Urinary bladder (tissue), 4 donors: ENCODE data around the gene TRAF3IP3. TPM values are rescaled to one million over a fixed set of nuclear protein-coding genes. Genes with fewer than 3 reads are reported as not detected.

Source experiments
- DNase-seq: peaks from one replicate; pipeline ENCODE4 v3.0.0-alpha.2; 2015; ENCODE audit errors: extremely low spot score
- H3K27ac ChIP-seq: one replicate; pipeline ENCODE4 v1.5.1; 2013; ENCODE audit warnings: low read depth, mild to moderate bottlenecking, moderate library complexity
- H3K36me3 ChIP-seq: one replicate; pipeline ENCODE4 v1.6.1; 2013; ENCODE audit warnings: mild to moderate bottlenecking, moderate library complexity; ENCODE audit not compliant: insufficient read depth
- H3K4me1 ChIP-seq: one replicate; pipeline ENCODE4 v1.6.1; 2013; ENCODE audit warnings: mild to moderate bottlenecking, moderate library complexity; ENCODE audit not compliant: insufficient read depth
- H3K4me3 ChIP-seq: one replicate; pipeline ENCODE4 v1.5.1; 2013; ENCODE audit warnings: low read depth, low read length
- WGBS: extraction: QIAGEN DNeasy Blood & Tissue Kit; methylation state at CpG from one replicate; pipeline ENCODE4 v1.1.7; 2013; 5-methylcytosine and 5-hydroxymethylcytosine counted together
- polyA plus RNA-seq: library from polyadenylated mRNA; stranded (reverse); fragments of 200-250 nt; gene quantifications from one replicate; pipeline ENCODE4 v1.2.3, GENCODE V29; 2013
- total RNA-seq: library from RNA; depleted of rRNA; stranded (reverse); fragments of >200 nt; gene quantifications from one replicate; pipeline ENCODE4 v1.2.3, GENCODE V29; 2014
- donor health status: healthy with polysubstance abuse.
- donor health status: healthy.

TRAF3IP3 gene
- total and polyA plus RNA-seq, 2 donors: 1.4 to 2.3 TPM

GRCh38 chr1:209723756-209724693 lies 31.8 kb upstream of the TRAF3IP3 start:
- no peaks in the 10 kb centered on the region for H3K36me3 ChIP-seq
- DNase-seq: no peak
- no peaks in the 10 kb centered on the region for H3K4me1 ChIP-seq
- WGBS: 76% methylated on average over 3 of the region's 3 CpGs
- H3K27ac ChIP-seq: no peak overlapping the region
- H3K4me3 ChIP-seq: no peak overlapping the region

GRCh38 chr1:209727286-209727685 lies 28.6 kb upstream of the TRAF3IP3 start:
- Histone ChIP-seq H3K4me3 (no peak overlapping the region), H3K36me3 (no peaks in the 10 kb centered on the region), H3K4me1 (no peaks in the 10 kb centered on the region), H3K27ac (no peak overlapping the region)
- DNase-seq: no peak
- WGBS: 91% methylated on average over 2 of the region's 2 CpGs

DNA sequence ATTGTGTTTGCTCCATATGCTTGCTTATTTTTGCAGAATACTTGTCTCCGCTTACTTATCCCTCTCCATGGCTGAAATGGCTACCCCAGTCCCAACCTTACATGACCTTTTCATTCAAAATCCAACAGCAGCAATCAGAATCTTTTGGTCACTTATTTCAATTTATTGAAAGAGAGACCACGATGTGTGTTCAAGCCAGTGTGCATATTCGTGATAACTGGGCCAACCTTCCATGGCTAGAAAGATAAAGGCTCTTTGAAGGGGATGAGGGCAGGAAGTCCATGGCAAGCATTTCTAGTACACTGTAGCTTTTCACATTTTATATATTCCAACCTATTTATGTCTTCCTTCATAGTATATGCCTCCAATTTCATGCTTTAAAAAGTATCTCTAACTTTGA lies 28.1 kb upstream of the TRAF3IP3 start:
- WGBS: 82% methylated on average over 3 of the region's 3 CpGs

GRCh38 chr1:209728466-209728865 lies 27.4 kb upstream of the TRAF3IP3 start:
- DNase-seq: no peak
- Histone ChIP-seq H3K4me1 (no peaks in the 10 kb centered on the region), H3K27ac (no peak overlapping the region), H3K36me3 (no peaks in the 10 kb centered on the region), H3K4me3 (no peak overlapping the region)
- WGBS: 67% methylated on average over 1 of the region's 1 CpG

More for the DNA sequence above, 28.1 kb upstream of the TRAF3IP3 start:
- Histone ChIP-seq H3K36me3 (no peaks in the 10 kb centered on the region), H3K4me3 (no peak overlapping the region), H3K27ac (no peak overlapping the region), H3K4me1 (no peaks in the 10 kb centered on the region)
- DNase-seq: no peak

- no peaks in the 10 kb centered on the region for H3K4me1 ChIP-seq
- no peaks in the 10 kb centered on the region for H3K36me3 ChIP-seq
- H3K27ac ChIP-seq: no peak overlapping the region
- WGBS: 72% methylated on average over 1 of the region's 1 CpG
- DNase-seq: no peak
- H3K4me3 ChIP-seq: no peak overlapping the region
These were observed 26.4 kb upstream of the TRAF3IP3 start for GRCh38 chr1:209729436-209729835.

DNA sequence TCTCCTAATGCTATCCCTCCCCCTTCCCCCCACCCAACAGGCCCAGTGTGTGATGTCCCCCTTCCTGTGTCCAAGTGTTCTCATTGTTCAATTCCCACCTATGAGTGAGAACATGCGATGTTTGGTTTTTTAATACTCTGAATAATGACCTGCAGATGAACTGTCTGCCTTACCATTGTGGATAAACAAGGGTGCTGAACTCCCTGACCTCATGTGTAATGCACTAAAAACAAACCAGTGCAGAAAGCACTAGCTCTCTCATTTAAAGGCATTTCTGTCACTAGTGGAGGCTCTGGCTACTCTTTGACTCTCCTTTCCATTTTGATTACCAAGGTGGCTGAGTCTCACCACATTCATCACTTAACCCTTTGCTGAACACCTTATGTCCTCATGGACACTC lies 23.1 kb upstream of the TRAF3IP3 start:
- Histone ChIP-seq H3K4me3 (no peak overlapping the region), H3K36me3 (no peaks in the 10 kb centered on the region), H3K27ac (no peak overlapping the region), H3K4me1 (no peaks in the 10 kb centered on the region)
- DNase-seq: no peak
- 69% methylated on average over 1 of the region's 1 CpG for WGBS

GRCh38 chr1:209733409-209734192 lies 22.3 kb upstream of the TRAF3IP3 start:
- WGBS: 87% methylated on average over 3 of the region's 3 CpGs
- Histone ChIP-seq H3K27ac (no peak overlapping the region), H3K4me1 (no peaks in the 10 kb centered on the region), H3K36me3 (no peaks in the 10 kb centered on the region), H3K4me3 (no peak overlapping the region)
- DNase-seq: no peak

GRCh38 chr1:209736490-209737117 lies 19.2 kb upstream of the TRAF3IP3 start:
- Histone ChIP-seq H3K4me1 (no peaks in the 10 kb centered on the region), H3K27ac (no peak overlapping the region), H3K36me3 (no peaks in the 10 kb centered on the region), H3K4me3 (no peak overlapping the region)
- no peak for DNase-seq
- WGBS: 67% methylated on average over 3 of the region's 3 CpGs

- Histone ChIP-seq H3K4me3 (no peak overlapping the region), H3K4me1 (no peaks in the 10 kb centered on the region), H3K36me3 (no peaks in the 10 kb centered on the region), H3K27ac (no peak overlapping the region)
- no peak for DNase-seq
- WGBS: 90% methylated on average over 5 of the region's 5 CpGs
These were observed 18.7 kb upstream of the TRAF3IP3 start for GRCh38 chr1:209737118-209737505.

DNA sequence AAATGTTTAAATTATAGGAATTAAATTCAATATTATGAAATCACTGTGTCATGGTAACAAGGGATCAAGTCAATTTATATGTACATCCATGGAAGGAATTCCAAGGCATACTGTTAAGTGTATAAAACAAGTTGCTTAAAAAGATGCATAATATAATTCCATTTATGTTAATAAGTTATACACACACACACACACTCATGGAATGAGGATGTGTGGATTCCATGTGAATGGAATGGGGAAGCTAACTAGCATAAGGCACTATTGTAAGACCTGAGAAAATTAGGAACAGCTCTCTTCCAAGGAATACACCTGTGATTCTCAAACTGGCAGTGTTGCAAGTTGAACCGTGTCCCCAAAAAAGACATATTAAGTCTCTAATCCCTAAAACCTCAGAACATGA lies 17.6 kb upstream of the TRAF3IP3 start:
- no peak overlapping the region for H3K4me3 ChIP-seq
- no peak for DNase-seq
- 81% methylated on average over 1 of the region's 1 CpG for WGBS
- no peaks in the 10 kb centered on the region for H3K4me1 ChIP-seq
- no peak overlapping the region for H3K27ac ChIP-seq
- H3K36me3 ChIP-seq: no peaks in the 10 kb centered on the region

DNA sequence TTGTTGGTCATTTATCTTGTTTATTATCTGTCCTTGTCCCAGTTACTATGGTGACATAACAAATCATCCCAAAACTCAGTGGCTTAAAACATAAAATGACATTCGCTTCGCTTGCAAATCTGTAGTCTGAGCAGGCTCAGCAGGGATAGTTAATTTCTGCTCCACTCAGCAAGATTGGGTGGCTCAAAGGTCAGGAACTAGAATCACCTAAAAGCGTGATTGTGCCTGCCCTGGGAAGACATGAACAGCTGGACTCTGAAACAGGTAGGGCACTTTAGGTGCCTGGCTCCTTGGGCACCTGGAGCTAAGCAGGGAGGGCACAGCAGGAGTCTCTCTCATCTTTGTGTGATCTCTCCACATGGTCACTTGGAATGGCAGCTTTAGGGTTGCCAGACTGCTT lies 14.7 kb upstream of the TRAF3IP3 start:
- 80% methylated on average over 3 of the region's 3 CpGs for WGBS
- DNase-seq: no peak
- Histone ChIP-seq H3K4me3 (no peak overlapping the region), H3K36me3 (no peaks in the 10 kb centered on the region), H3K4me1 (no peaks in the 10 kb centered on the region), H3K27ac (no peak overlapping the region)

- 61% methylated on average over 2 of the region's 2 CpGs for WGBS
- DNase-seq: no peak
- no peak overlapping the region for H3K27ac ChIP-seq
- H3K36me3 ChIP-seq: no peaks in the 10 kb centered on the region
- no peaks in the 10 kb centered on the region for H3K4me1 ChIP-seq
- H3K4me3 ChIP-seq: no peak overlapping the region
These were observed 14.0 kb upstream of the TRAF3IP3 start for GRCh38 chr1:209741889-209742288.

- no peak overlapping the region for H3K27ac ChIP-seq
- H3K36me3 ChIP-seq: no peaks in the 10 kb centered on the region
- H3K4me3 ChIP-seq: no peak overlapping the region
- no peak for DNase-seq
- 39% methylated on average over 8 of the region's 8 CpGs for WGBS
- H3K4me1 ChIP-seq: no peaks in the 10 kb centered on the region
These were observed 13.3 kb upstream of the TRAF3IP3 start for GRCh38 chr1:209742409-209743144.
